ENCODE results near the gene FLRT2.

The FLRT2 gene

DNA sequence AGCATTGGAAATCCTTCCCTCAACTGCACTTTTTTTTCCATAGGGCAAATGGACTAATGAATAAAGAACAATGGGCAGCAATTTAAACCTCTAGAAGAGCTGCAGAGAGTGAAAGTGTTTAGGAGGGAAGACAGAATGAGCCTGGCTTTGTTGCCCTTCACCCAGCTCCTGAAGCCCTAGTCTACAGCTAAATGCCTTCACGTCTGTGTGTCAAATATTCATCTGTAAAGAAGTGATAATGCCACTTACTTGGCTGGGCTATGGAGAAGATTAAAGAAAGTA is 45.6 kb downstream of the FLRT2 start:
- H3K4me3 ChIP-seq (ENCODE audit: low read depth, low read length): no peak overlapping the region
- TF ChIP-seq, protein P1, sequence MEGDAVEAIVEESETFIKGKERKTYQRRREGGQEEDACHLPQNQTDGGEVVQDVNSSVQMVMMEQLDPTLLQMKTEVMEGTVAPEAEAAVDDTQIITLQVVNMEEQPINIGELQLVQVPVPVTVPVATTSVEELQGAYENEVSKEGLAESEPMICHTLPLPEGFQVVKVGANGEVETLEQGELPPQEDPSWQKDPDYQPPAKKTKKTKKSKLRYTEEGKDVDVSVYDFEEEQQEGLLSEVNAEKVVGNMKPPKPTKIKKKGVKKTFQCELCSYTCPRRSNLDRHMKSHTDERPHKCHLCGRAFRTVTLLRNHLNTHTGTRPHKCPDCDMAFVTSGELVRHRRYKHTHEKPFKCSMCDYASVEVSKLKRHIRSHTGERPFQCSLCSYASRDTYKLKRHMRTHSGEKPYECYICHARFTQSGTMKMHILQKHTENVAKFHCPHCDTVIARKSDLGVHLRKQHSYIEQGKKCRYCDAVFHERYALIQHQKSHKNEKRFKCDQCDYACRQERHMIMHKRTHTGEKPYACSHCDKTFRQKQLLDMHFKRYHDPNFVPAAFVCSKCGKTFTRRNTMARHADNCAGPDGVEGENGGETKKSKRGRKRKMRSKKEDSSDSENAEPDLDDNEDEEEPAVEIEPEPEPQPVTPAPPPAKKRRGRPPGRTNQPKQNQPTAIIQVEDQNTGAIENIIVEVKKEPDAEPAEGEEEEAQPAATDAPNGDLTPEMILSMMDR (IDR thresholded peaks at IDR 0.05; ENCODE audit: low read depth, low read length): no peak

DNA sequence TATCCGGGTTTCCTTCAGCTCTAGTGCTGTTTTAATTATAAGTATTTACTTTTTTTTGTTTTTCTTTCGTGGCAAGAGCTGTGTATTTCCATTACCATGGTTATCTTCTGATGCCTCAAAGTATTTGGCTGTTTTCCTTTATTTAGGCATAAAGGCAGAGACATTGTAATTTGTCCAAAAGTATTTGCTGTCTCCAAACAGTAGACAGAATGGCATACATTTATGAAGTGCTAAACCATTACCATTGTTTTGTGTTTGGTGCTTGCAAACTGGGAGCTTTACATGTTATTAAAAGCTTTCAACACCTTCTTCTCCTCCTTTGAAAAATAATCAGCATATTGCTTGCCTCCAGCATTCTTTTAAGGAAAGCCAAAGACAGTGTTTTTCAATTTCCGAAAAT is 46.3 kb downstream of the FLRT2 start:
- TF ChIP-seq, protein P1 (IDR thresholded peaks at IDR 0.05; ENCODE audit: low read depth, low read length): no peak
- H3K4me3 ChIP-seq (ENCODE audit: low read depth, low read length): no peak overlapping the region

DNA sequence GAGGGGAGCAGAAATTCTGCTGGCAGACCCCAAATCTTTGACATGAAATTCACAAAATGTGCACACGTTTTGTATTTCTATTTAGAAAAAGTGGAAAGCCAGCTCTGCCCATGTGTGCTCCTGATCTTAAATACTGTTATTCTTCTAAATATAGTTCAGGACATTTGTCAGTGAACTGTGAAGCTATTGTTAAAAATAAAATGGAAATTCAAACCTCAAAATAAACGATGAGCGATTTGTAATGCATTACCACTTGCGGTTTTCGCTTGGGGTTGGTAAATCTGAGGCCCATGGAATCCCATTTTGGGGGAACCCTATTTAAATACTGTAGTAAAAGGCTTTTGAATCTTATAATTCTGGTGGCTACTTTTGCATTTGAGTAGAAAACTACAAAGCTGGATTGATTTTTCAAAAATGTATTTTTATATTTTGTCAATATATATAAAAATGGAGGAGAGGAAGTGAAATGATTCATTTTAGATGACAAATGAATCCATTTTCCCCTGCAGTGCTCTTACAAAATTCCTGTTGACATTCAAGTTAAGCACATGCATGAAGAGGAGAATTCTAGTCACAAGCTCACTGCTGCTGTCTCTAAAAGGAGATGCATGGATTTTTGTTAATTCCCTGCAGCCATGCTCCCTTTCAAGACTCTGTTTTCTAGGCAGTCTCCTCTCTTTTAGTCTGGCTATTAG is 47.1 kb downstream of the FLRT2 start:
- H3K4me3 ChIP-seq (ENCODE audit: low read depth, low read length): no peak overlapping the region
- TF ChIP-seq, protein P1 (IDR thresholded peaks at IDR 0.05; ENCODE audit: low read depth, low read length): no peak

DNA sequence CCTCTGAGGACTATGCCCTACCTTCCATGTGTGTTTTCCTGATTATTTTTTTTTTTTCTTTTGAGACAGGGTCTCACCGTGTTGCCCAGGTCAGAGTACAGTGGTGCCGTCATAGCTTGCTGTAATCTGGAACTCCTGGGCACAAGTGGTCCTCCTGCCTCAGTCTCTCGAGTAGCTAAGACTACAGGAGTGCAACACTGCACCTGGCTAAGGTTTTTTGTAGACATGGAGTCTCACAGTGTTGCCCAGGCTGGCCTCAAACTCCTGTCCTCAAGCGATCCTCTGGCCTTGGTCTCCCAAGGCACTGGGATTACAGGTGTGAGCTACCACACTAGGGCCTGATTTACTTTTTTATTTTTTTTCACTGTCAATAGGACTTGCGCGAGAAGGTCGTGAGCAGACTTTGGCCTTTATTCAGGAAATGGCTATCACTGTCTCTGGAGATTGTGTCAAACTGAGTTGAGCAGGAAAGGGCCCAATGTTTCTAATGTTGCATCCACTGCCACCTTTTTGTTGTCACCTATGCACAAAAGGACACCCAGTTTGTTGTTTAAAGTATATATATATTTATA is 47.7 kb downstream of the FLRT2 start:
- TF ChIP-seq, protein P1 (IDR thresholded peaks at IDR 0.05; ENCODE audit: low read depth, low read length): no peak
- no peak overlapping the region for H3K4me3 ChIP-seq (ENCODE audit: low read depth, low read length)

DNA sequence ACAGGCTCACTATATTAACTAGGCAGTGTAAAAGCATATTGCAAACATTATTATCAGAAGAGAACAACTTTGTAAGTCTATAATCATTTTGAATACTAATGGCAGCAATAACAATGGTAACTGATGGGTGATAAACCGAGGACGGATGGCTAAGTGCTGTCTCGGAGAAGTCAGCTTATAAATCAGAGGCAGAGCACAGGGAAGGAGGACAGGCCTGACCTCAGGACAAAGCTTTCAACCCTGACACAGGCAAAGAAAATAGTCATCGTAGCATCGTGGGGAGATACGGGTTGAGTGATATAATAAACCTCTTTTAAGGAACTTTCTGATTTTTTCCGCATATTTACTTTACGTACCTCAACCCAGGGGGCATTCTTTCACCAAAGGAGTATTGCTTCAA is 48.4 kb downstream of the FLRT2 start:
- TF ChIP-seq, protein P1 (IDR thresholded peaks at IDR 0.05; ENCODE audit: low read depth, low read length): no peak

DNA sequence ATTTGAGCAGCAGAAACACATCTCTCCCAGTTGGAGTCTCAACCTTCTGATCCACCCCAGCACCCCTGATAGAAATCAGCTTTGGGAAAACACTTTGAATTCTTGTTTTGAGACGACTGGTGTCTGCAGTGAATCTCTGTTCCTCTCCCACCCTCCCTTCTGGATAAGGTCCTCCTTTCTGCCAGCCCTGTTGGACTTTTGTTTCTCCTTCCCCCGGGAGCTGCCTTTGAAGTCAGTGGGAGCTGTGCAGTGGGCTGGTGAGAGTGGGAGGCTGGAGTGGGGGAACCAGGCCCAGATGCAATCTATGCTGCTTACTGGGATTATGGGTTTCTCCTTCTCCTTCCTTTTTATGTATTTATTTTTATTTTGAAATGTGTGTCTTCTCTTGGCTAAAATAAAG is 49.0 kb downstream of the FLRT2 start:
- no peak overlapping the region for H3K4me3 ChIP-seq (ENCODE audit: low read depth, low read length)
- TF ChIP-seq, protein P1 (IDR thresholded peaks at IDR 0.05; ENCODE audit: low read depth, low read length): no peak

More for the DNA sequence above, 48.4 kb downstream of the FLRT2 start:
- no peak overlapping the region for H3K4me3 ChIP-seq (ENCODE audit: low read depth, low read length)

DNA sequence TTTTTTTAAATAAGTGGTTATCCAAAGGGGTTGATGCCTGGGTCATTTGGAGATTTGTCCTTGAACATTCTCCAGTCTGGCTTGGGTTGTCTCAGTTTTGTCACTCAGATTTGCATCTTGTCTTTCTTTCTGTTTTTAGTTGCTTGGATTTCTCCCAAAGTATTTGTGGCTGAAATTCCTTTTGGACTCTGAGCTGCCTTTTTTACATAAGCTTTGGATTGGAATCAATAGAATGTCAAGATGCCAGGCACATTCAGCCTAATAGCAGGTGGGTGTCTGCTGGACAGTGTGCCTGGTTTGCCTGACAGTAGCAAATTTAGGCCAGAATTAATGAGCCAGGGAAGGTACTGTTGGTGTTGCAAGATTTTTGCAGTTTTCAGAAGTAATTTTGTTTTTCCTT is 50.0 kb downstream of the FLRT2 start:
- TF ChIP-seq, protein P1 (IDR thresholded peaks at IDR 0.05; ENCODE audit: low read depth, low read length): no peak
- no peak overlapping the region for H3K4me3 ChIP-seq (ENCODE audit: low read depth, low read length)
